HG03045 (cell line): Measurements from ENCODE around the gene BTBD16.

ENCODE experiments used
- ATAC-seq: cut with Tn5 transposase; IDR thresholded peaks from one replicate; pipeline ENCODE4 v1.9.1; 2021; ENCODE audit warnings: mild to moderate bottlenecking, moderate library complexity; ENCODE audit not compliant: unreplicated experiment

The BTBD16 gene

DNA sequence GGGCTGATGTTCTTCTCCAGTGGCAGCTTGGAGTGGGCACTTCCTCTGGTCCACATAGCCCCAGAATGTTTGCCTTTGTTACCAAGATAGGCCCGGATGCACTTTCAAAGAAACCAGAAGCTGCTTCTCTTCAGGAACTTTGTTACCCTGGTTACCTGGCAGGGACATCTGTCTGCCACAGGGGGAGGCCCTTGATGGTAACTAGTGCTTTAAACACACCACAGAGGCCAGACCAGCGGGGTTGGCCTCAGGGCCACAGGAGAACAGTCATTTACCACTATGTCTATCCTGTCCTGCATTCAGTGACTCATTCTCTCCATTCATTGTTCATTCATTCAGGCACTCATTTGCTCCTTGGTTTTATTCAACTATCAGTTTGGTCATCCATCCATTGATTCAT, 91.5 kb downstream of the BTBD16 start:
- no peak for ATAC-seq

DNA sequence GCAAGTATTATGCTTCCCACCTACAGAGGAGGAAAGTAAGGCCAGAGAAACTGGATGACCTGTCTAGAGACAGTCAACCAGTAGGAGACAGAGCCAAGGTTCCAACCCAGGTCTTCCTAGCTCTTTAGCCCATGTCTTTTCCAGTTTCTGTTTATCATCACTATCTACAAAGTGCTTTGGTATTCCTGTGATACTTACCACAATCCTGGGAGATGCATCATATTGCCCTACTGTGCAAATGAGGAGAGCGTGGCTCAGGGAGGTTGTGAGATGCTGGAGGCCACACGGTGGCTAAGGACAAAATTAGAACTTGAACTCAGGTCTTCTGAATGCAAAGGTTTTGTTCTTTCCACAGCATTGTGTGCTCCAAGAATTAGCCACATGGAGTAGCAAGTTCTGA, 92.2 kb downstream of the BTBD16 start:
- ATAC-seq = no peak

DNA sequence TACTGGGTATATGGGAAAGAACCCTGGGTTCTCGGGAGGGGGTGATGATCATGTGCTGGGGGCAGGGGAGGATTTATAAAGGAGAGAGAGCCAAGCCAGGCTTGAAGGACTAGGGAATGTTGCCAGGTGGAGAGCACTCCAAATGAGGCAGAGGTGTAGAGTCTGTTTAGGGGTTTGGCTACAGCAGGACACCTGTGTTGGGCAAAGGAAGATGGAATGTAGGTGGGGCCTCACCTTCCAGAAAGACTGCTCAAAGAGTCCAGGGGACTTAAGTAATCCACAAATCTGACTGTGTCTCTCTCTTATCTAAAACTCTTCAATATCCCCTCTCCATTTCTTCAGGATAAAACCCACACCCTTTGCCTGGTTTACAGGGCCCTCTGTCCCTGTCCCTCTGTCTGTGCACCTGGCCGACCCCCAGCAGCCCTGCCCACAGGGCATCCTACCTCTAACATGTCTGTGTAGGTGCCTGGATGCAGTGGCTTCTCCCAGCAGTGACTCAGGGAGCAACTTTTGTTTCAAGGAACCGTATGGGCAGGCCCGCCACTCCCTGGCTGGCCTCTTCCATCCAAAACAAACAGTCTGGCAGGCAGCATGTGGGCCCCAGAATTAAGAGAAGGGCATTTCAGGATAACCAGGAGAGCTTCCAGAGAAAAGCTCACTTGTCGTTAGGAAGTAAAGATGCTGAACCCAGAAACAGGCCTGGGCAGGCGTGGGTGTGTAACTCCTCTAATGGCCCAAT, 92.8 kb downstream of the BTBD16 start:
- ATAC-seq = no peak

DNA sequence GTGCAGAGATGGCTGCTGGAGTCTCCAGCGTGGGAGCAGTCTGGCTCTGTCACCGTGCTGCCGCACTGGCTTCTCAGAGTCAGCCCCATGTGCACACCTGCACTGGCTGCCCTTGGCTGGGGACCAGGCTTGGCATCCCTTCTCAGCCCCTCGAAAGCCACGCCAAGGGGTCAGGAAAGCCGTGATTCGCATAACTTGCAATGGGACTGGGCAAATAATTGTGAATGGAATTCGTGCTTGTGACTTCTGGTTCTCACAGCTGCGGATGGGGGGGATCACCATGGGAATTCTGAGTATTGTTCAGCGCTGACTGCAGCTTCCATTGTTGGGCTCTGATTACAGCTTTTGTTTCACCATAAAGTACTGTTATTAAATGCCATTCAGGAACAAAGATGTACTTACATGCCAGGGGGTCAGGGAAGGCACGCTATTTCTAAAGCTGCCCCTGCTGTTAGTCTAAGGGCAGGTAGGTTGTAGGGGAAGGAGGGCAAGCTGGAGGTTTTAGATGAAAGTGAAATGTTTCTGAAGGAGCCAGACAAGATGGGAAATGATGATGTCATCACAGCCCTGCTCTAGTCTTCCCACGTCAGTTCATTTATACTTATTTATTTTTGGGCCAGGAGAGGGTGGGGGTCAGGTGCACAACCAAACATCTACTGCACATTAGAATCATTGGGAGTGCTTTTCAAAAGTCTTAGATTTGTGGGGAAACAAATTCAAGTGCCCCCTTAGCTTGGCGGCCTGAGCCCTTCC, 97.6 kb downstream of the BTBD16 start:
- ATAC-seq = no peak

DNA sequence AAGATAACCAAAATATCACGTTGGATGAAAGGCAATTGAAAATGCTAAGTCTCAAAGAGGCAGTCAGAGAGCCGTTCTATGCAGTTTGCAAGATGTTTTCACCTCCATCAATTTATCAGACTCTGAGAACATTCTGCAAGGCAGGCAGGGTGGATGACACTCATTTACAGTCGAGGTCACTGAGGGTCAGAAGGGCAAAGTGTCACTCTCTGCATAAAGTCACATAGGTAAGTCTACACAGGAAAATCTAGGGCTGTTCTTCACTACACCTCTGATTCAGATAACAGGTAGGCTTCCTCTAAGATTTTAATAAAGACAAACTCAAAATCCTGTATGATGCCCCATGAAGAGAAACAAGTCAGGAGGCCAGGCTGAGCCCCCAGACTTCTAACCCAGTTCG, 102.0 kb downstream of the BTBD16 start:
- no peak for ATAC-seq

DNA sequence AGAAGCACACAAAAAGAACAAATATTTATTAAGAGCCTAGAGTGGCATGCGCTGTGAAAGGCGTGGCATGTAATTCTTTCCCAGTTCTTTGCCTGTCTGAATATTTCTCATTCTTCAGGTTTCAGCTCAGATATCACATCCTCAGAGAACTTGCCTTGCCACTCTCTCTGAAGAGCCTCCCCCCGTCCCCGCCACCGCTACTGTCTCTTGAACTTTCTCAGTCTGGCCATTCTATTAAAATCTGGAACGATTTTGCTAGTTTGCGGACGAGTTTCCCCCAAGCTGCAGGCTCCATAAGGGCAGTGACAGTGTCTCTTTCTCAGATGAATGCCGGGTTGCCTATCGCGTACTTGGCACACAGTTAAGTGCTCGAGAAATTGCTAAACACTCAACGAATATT, 102.6 kb downstream of the BTBD16 start:
- no peak for ATAC-seq

DNA sequence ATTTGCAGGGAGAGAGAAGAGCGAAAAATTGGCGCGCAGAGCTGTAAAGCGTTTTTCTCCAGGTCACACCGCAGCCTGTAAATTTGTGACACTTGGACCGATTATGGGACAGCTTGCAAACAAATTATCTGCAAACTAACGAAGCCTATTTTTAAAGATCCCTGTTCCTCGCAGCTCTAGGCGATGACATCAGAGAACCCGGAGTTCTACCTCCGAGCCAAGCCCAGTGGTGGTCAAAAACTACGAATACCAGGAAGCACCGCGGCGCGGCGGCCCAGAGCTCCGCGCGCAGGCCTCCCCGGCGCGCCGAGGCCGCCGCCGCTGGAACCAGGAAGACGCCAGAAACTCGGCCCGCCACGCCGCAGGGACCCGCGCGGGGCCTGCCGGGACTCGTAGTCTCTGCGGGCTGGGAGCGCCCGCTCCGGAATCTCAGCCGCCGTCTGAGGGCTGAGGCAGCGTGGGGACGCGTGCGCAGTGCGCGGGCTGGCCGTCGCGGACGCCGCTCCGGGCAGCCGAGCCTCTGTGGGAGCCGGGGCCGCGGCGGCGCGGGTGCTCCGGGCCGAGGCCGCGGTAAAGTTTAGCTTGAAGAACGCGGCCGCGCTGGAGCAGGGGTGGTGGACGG, 103.3 kb downstream of the BTBD16 start, which contains the start of gene PLEKHA1:
Gene PLEKHA1, plus strand, starts transcription at position 472 of the 622 bp plus-strand sequence. CDS start 18,493 bp downstream, outside the sequence.
- peak; percentile 84 for ATAC-seq

DNA sequence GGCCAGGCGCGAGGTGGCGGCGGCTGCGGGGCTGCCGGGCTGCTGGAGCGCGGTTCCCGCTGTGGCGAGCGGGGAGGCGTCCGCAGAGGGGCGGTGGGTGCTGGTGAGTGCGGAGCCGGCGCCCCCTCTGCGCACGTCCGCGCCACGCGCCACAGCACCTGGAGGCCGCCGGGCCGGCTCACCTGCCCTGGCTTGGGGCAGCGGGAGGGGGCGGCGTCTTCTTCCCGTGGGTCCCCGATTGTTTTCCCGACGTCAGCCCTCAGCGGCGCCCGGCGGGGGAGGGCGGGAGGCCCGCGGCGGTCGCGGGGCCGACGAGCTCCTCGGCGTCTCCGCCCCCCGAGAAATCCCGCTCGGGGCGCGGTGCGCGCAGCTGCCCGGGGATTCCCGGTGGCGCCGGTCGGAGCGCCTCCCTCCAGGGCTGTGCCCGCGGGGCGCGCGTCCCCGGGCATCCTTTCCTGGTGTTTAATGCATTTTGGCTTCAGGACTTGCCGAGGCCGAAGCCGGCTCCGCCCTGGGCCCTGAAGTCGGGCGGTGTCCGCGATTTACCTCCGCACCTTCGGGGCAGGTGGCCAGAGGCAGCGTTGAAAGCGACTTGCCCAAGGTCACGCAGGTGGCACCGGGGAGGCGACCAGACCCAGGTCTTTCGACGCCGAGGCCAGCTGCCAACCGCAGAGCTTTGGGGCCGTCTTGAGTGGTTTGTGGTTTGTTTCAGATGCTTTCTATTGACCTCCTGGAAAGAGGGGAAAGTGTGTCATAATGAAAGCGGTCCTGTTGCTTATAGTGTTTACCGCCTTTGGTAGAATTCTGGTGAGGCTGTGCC, 104.0 kb downstream of the BTBD16 start:
- peak; percentile 61 for ATAC-seq

DNA sequence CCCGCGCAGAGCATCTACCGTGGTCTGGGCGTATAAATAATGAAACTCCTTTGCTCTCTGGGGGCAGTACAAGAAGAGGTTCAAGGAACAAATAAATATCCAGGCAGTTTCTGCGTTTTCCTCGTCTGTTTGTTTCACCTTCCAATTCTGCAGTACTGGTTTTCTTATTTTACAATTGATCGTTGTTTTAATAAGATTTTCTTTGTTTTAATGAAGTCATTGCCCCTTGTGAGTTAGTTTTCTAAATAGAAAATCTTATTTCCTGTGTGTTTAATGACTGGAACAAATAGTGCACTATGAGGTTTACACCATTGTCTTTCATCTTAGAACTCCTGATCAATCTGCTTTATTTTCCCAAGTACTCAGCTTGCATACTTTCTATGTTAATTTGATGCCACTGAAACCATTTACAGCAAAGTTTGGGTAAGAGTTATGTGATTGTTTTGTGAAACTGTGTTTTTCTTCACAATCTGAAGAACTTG, 104.6 kb downstream of the BTBD16 start:
- ATAC-seq = no peak

DNA sequence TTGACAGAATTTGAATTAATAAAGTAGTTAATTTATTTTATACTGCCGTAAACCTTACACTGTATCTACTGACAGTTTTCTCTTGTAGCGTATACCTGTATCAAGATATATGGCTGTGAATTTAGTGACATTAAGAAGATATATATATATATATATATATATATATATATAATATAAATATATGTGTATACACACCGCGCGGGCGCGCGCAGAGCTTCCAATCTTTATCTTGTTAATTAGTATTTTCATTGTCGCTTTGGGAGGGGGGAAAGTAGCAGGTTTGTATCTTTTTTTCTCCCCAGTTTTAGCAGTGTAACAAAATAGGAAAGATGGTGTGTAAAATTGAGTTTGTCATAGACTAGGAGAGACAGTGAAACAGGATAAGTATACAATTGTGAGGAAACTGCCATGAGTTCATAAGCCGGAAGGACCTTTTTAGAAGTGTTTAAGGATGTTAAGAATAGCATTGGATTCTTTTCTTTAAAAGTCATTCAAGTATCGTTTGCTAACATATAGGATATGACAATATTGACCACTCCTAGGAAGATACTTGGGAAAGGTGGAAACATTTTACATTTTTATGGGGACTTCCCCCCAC, 105.4 kb downstream of the BTBD16 start:
- ATAC-seq = no peak

DNA sequence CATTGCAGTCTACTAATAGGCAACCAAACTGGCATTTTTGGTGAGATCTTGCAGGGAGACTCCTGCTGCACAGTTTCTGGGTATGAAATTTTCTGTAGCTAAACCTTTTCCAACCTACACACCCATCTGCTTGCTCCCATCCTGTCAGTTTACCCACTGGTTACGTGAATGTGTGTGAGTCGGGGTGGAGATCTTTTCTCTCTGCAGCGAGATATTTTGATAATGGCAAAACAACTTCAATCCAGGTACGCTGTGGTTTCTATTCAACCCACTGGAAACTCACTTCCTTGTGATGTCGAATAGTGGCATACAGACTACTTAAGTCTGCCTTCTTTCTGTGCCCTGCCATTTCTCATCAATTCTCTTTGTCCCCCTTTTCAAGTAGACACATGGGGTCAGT, 107.9 kb downstream of the BTBD16 start:
- no peak for ATAC-seq

DNA sequence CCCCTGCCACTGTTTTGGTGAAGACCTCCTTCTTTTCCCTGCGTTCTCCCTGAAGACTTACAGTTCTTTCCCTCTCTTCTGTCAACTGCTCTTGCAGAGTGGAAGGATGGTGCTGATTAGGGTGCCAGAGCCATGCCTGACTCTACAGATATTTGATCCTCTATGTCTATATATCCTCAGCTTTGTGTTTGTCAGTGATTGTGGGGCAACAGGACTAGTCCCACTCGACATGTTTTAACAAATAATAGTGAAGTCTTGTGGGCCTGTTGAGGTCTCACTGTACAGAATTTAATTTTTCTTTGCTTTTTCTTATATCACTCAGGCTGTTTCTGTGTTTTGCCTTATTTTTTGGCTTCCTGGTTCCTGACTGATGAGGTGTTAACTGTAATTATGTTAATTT, 108.4 kb downstream of the BTBD16 start:
- ATAC-seq = no peak

DNA sequence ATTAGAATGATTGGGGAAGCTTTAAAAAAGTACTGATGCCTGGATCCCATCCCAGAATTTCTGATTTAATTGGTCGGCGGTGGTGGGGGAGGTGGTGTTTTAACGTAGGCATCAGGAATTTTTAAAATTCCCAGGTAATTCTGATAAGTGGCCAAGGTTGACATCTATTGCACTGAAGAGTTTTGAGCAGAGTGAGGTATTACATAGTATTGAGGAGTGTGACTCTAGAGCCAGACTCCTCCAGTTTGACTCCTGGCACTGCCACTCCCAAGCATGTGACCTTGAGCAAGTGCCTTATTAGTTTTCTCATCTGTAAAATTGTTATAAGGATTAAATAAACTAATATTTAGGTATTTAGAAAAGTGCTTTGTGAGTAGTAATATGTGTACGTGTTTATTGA, 109.6 kb downstream of the BTBD16 start:
- no peak for ATAC-seq

DNA sequence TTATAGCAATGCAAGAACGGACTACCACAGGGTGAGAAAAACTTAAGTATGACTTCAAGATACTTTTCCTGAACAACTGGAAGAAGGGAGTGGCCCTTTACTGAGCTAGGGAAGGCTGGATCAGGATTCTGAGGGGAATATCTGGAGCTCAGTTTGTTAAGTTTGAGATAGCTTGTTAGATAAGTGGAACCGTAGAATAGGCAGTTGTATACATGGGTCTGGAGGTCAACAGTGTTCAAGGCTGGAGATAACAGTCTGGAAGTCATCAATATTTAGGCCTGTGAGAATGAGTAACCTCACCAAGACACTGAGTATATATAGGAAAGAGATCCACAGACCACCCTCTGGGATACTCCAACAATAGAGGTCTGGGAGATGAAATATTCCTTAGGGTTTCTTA, 110.6 kb downstream of the BTBD16 start:
- no peak for ATAC-seq

DNA sequence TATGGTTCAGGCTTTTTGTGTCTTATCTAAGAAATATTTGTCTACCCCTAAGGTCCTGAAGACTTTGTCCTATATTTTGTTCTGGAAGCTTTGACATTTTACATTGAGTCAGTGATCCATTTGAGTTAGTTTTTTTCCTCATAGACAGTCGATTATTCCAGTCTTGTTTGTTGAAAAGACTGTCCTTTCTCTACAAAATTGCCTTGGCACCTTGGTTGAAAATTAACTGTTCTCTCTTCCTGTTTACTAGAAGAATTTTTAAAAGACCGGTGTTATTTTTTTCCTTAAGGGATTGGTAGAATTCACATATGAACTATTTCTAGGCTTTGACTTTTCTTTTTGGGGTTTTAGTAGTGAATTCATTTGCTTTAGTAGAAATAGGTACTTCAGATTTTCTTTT, 115.4 kb downstream of the BTBD16 start:
- ATAC-seq = no peak

DNA sequence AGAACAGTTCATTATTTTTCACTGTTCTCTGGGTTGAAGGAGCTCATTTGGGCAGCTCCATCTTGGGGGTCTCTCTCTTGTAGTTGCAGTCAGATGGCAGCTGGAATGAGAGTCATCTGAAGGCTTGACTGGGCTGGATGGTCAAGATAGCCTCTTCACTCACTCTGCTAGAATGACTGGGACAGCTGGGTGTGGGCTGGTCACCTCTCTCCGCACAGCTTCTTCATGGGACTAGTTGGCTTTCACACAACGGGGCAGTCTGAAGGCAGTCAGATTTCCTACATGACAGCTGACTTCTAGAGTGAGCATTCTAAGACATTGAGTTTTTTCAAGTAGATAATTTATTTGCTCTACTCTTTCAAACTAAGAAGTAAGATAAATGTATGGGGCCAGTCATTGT, 116.5 kb downstream of the BTBD16 start:
- no peak for ATAC-seq
